Ishikawa (cell line): Measurements from ENCODE around the gene PAM.

ENCODE experiments used
- CEBPB ChIP-seq: IDR thresholded peaks from 2 replicates; pipeline ENCODE4 v1.6.1; 2012
- FOXM1 ChIP-seq: IDR thresholded peaks from 2 replicates; pipeline ENCODE4 v1.6.1; 2012; ENCODE audit warnings: low read depth, borderline replicate concordance
- TAF1 ChIP-seq: IDR thresholded peaks from 2 replicates; pipeline ENCODE4 v1.6.1; 2012; ENCODE audit warnings: low read depth, mild to moderate bottlenecking

DNA sequence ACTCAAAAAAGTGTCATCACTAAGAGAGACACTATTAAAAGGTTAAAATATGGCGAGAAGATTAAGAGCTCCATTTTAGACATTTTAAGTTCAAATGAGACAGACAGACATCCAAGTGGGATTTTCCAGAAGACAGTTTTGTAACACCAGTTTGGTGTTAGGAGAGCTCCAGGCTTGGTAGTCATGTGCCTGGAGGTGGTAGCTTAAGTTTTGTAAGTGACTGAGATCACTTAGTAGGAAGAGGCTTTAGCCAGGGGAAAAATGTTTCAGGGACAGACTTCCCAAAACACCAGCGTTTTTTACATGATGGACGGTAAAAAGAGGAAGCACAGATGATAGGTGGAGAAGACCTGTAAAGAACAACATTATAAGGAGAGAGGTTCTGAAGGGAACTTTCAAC lies 214.5 kb downstream of the PAM start:
- no peak for TF ChIP-seq FOXM1
- TF ChIP-seq TAF1 = no peak
- TF ChIP-seq CEBPB = no peak
